ENCODE data around the gene EXOC4.

DNA sequence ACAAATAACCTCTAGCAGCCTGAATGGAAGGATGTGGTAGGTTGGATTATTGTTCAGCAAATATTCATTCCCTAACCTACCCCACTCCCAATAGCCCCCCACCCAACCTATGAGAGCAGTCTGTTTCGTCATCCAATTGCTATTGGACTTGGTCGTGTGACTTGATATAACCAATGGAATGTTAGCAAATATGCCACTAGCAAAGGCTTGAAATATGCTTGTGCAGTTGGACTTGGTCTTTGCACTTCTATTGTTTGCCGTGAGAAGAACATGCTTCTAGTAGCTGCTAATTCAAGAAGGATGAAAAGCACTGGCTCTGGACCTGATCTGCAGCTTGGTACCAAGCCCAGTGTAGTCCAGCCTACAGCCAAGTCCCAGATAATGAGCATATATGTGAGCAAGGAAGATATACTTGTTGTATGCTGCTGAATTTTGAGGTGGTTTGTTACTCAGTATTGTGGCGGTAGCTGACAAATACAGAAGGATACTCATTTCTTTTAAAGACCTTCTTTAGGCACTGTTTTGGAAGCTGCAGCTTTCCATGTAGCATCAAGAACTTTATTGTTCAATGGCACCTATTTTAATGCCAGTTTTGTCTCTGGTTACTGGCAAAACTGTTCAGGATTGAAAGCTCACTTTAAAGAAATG lies 180.4 kb downstream of the EXOC4 start:
- TF ChIP-seq, protein P1, sequence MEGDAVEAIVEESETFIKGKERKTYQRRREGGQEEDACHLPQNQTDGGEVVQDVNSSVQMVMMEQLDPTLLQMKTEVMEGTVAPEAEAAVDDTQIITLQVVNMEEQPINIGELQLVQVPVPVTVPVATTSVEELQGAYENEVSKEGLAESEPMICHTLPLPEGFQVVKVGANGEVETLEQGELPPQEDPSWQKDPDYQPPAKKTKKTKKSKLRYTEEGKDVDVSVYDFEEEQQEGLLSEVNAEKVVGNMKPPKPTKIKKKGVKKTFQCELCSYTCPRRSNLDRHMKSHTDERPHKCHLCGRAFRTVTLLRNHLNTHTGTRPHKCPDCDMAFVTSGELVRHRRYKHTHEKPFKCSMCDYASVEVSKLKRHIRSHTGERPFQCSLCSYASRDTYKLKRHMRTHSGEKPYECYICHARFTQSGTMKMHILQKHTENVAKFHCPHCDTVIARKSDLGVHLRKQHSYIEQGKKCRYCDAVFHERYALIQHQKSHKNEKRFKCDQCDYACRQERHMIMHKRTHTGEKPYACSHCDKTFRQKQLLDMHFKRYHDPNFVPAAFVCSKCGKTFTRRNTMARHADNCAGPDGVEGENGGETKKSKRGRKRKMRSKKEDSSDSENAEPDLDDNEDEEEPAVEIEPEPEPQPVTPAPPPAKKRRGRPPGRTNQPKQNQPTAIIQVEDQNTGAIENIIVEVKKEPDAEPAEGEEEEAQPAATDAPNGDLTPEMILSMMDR (IDR thresholded peaks at IDR 0.05) = no peak
- TF ChIP-seq POLR2A (IDR thresholded peaks at IDR 0.05) (no peak), POLR2AphosphoS5 (IDR thresholded peaks at IDR 0.05) (no peak)

Data from transverse colon (tissue), 4 donors.